GM23338 (cell line): ENCODE results near the gene HSF2BP. TPM values are rescaled to one million over a fixed set of nuclear protein-coding genes. Genes with fewer than 3 reads are reported as not detected.

ENCODE experiments used
- ATAC-seq: fragments of 200-7000 bp; cut with Tn5 transposase; 3 replicates; pipeline ENCODE4 v1.9.1; 2020
- DNase-seq: peaks from one replicate; pipeline ENCODE4 v3.0.0-alpha.2; 2015; ENCODE audit warnings: low spot score
- H2AFZ ChIP-seq: fragments of 200-600 bp; sonication (generic); 2 replicates; pipeline ENCODE4 v1.8.0; 2016; ENCODE audit warnings: antibody characterized with exemption, mild to moderate bottlenecking, moderate library complexity
- H3F3A ChIP-seq: fragments of 200-600 bp; sonication (generic); replicated peaks from 2 replicates; pipeline ENCODE4 v1.8.0; 2017; ENCODE audit warnings: antibody characterized with exemption, mixed run types, low read depth
- H3K27ac ChIP-seq: fragments of 200-600 bp; sonication (generic); 2 replicates; pipeline ENCODE4 v1.6.1; 2016; ENCODE audit warnings: low read depth
- H3K27me3 ChIP-seq: fragments of 200-600 bp; sonication (generic); 2 replicates; pipeline ENCODE4 v1.8.0; 2016; ENCODE audit warnings: mild to moderate bottlenecking, mixed run types, moderate library complexity; ENCODE audit not compliant: insufficient read depth
- H3K36me3 ChIP-seq: fragments of 200-600 bp; sonication (generic); 2 replicates; pipeline ENCODE4 v1.8.0; 2016; ENCODE audit warnings: mild to moderate bottlenecking; ENCODE audit not compliant: insufficient read depth
- H3K4me1 ChIP-seq: fragments of 200-600 bp; sonication (generic); 2 replicates; pipeline ENCODE4 v1.8.0; 2016; ENCODE audit warnings: mild to moderate bottlenecking, moderate library complexity; ENCODE audit not compliant: insufficient read depth
- H3K4me2 ChIP-seq: fragments of 200-600 bp; sonication (generic); 2 replicates; pipeline ENCODE4 v1.7.1; 2017; ENCODE audit warnings: mixed run types
- H3K4me3 ChIP-seq: fragments of 200-600 bp; sonication (generic); 2 replicates; pipeline ENCODE4 v1.6.1; 2016; ENCODE audit warnings: mixed run types
- H3K79me2 ChIP-seq: fragments of 200-600 bp; sonication (generic); replicated peaks from 2 replicates; pipeline ENCODE4 v1.8.0; 2017; ENCODE audit warnings: mild to moderate bottlenecking; ENCODE audit not compliant: insufficient read depth
- H3K9me2 ChIP-seq: fragments of 200-600 bp; sonication (generic); 2 replicates; pipeline ENCODE4 v1.8.0; 2017; ENCODE audit not compliant: insufficient read depth
- H4K20me1 ChIP-seq: fragments of 200-600 bp; sonication (generic); replicated peaks from 2 replicates; pipeline ENCODE4 v1.8.0; 2017; ENCODE audit warnings: mild to moderate bottlenecking; ENCODE audit not compliant: insufficient read depth
- H3K27ac Mint-ChIP-seq: 2 replicates; pipeline ENCODE4 v1.8.0; 2020; ENCODE audit warnings: inconsistent platforms, mild to moderate bottlenecking, moderate library complexity, mixed read lengths
- H3K27me3 Mint-ChIP-seq: 3 replicates; pipeline ENCODE4 v1.8.0; 2022; ENCODE audit warnings: low read depth, mild to moderate bottlenecking, moderate library complexity, mixed read lengths, inconsistent platforms; ENCODE audit not compliant: insufficient read depth, poor library complexity
- H3K36me3 Mint-ChIP-seq: 3 replicates; pipeline ENCODE4 v1.8.0; 2021; ENCODE audit warnings: low read depth, mild to moderate bottlenecking, inconsistent platforms, moderate library complexity, mixed read lengths
- H3K4me1 Mint-ChIP-seq: 3 replicates; pipeline ENCODE4 v1.8.0; 2020; ENCODE audit warnings: mild to moderate bottlenecking, inconsistent platforms, mixed read lengths
- H3K4me3 Mint-ChIP-seq: 3 replicates; pipeline ENCODE4 v1.8.0; 2021; ENCODE audit warnings: moderate library complexity, mild to moderate bottlenecking, inconsistent platforms, mixed read lengths
- H3K9me3 Mint-ChIP-seq: 3 replicates; pipeline ENCODE4 v1.8.0; 2020; ENCODE audit warnings: moderate library complexity, mild to moderate bottlenecking, inconsistent platforms, mixed read lengths
- CREB1 ChIP-seq: fragments of 250-450 bp; sonication (Bioruptor Pico); IDR thresholded peaks from 2 replicates; pipeline ENCODE4 v1.5.0; 2020; ENCODE audit warnings: low read depth, mild to moderate bottlenecking, moderate library complexity
- ETS1 ChIP-seq: IDR thresholded peaks from 2 replicates; pipeline ENCODE4 v1.6.1; 2016; ENCODE audit warnings: antibody characterized with exemption
- EZH2 ChIP-seq: fragments of 200-600 bp; sonication (generic); IDR thresholded peaks from one replicate; pipeline ENCODE4 v1.8.0; 2017; ENCODE audit warnings: antibody characterized with exemption, mild to moderate bottlenecking, low read depth; ENCODE audit not compliant: unreplicated experiment
- EZH2phosphoT487 ChIP-seq: fragments of 200-600 bp; sonication (generic); IDR thresholded peaks from one replicate; pipeline ENCODE4 v1.8.1; 2018; ENCODE audit warnings: antibody characterized with exemption; ENCODE audit not compliant: unreplicated experiment
- JUNB ChIP-seq: IDR thresholded peaks from one replicate; pipeline ENCODE4 v1.6.1; 2016; ENCODE audit warnings: antibody characterized with exemption; ENCODE audit not compliant: unreplicated experiment
- NANOG ChIP-seq: IDR thresholded peaks from 2 replicates; pipeline ENCODE4 v1.6.1; 2016; ENCODE audit warnings: antibody characterized with exemption, borderline replicate concordance
- POLR2AphosphoS5 ChIP-seq: IDR thresholded peaks from 2 replicates; pipeline ENCODE4 v1.6.1; 2016; ENCODE audit warnings: antibody characterized with exemption, low read depth
- REST ChIP-seq: IDR thresholded peaks from one replicate; pipeline ENCODE4 v1.6.1; 2018; ENCODE audit warnings: antibody characterized with exemption; ENCODE audit not compliant: unreplicated experiment
- STAT1 ChIP-seq: IDR thresholded peaks from one replicate; pipeline ENCODE4 v1.6.1; 2016; ENCODE audit warnings: antibody characterized with exemption; ENCODE audit not compliant: unreplicated experiment
- ZNF114 ChIP-seq: fragments of 250-450 bp; sonication (Bioruptor Pico); IDR thresholded peaks from 2 replicates; pipeline ENCODE4 v1.5.0; 2020; ENCODE audit warnings: mild to moderate bottlenecking, moderate library complexity
- ZNF331 ChIP-seq: fragments of 250-450 bp; sonication (Bioruptor Pico); IDR thresholded peaks from 2 replicates; pipeline ENCODE4 v1.5.0; 2020; ENCODE audit warnings: low read depth, mild to moderate bottlenecking, moderate library complexity
- polyA plus RNA-seq: library from polyadenylated mRNA; unstranded; fragments of >200 nt; fragmentation: Nextera tagmentation; extraction: Ambion mirVana; gene quantifications from 2 replicates; pipeline ENCODE4 v1.2.1, GENCODE V29; 2016
- total RNA-seq: library from RNA; depleted of rRNA; stranded (reverse); fragments of >200 nt; shearing (Covaris generic); gene quantifications from 2 replicates; pipeline ENCODE4 v1.2.3, GENCODE V29; 2014

Gene HSF2BP
- total and polyA plus RNA-seq, 2 experiments from 2014 or later: 0.78 to 2.0 TPM

- peaks cover 9% of the 10 kb centered on the region for H3F3A ChIP-seq
- ATAC-seq (no peak), DNase-seq (no peak)
- no peaks in the 10 kb centered on the region for H3K9me2 ChIP-seq
- H3K27me3 ChIP-seq: no peaks in the 10 kb centered on the region
- H3K36me3 ChIP-seq: peaks cover 26% of the 10 kb centered on the region
- 0 out of 2 replicates have a peak overlapping the region, but pooled peaks have one; percentile 30 for H3K27ac ChIP-seq
- peaks cover 58% of the 10 kb centered on the region for H4K20me1 ChIP-seq
- TF ChIP-seq REST (no peak), ZNF331 (CRISPR knock-in tag) (no peak)
- no peak overlapping the region for H3K4me3 ChIP-seq
- Mint-ChIP-seq H3K9me3 (no peaks in the 10 kb centered on the region), H3K27ac (no peak overlapping the region), H3K36me3 (peaks cover 75% of the 10 kb centered on the region), H3K27me3 (peaks cover 3% of the 10 kb centered on the region), H3K4me1 (peaks cover 15% of the 10 kb centered on the region; the same call in 2 of the 3 replicates), H3K4me3 (no peak overlapping the region)
- no peak overlapping the region for H2AFZ ChIP-seq
- no peaks in the 10 kb centered on the region; the same call in 1 of the 2 replicates for H3K4me1 ChIP-seq
- H3K79me2 ChIP-seq: peaks cover 87% of the 10 kb centered on the region
- no peak overlapping the region for H3K4me2 ChIP-seq
Measured at GRCh38 chr21:43667191-43667904, 8.1 kb upstream of the HSF2BP start.

GRCh38 chr21:43665879-43666278 is 6.6 kb upstream of the HSF2BP start:
- no peak overlapping the region for H3K4me2 ChIP-seq
- no peak for ATAC-seq
- no peak overlapping the region for H3K27ac ChIP-seq
- no peak for DNase-seq
- H3K4me1 ChIP-seq: peaks cover 7% of the 10 kb centered on the region; the same call in 1 of the 2 replicates
- H3F3A ChIP-seq: 0 out of 2 replicates have a peak, but pooled peaks cover 7% of the 10 kb centered on the region
- Mint-ChIP-seq H3K4me1 (peaks cover 24% of the 10 kb centered on the region), H3K27me3 (peaks cover 3% of the 10 kb centered on the region), H3K27ac (no peak overlapping the region), H3K9me3 (no peaks in the 10 kb centered on the region), H3K4me3 (no peak overlapping the region), H3K36me3 (peaks cover 74% of the 10 kb centered on the region)
- H3K4me3 ChIP-seq: no peak overlapping the region
- H3K36me3 ChIP-seq: peaks cover 22% of the 10 kb centered on the region
- H3K9me2 ChIP-seq: no peaks in the 10 kb centered on the region
- H3K79me2 ChIP-seq: peaks cover 96% of the 10 kb centered on the region
- no peaks in the 10 kb centered on the region for H3K27me3 ChIP-seq
- H2AFZ ChIP-seq: no peak overlapping the region
- H4K20me1 ChIP-seq: peaks cover 56% of the 10 kb centered on the region
- TF ChIP-seq EZH2phosphoT487 (no peak), REST (no peak), ZNF114 (CRISPR knock-in tag) (no peak), ZNF331 (CRISPR knock-in tag) (no peak), JUNB (no peak), ETS1 (no peak), NANOG (no peak), POLR2AphosphoS5 (no peak), CREB1 (CRISPR knock-in tag) (no peak), STAT1 (no peak), EZH2 (no peak)
